SU-DHL-6 (cell line): Measurements from ENCODE around the gene IL1R2.

ENCODE experiments used
- EZH2phosphoT487 ChIP-seq: fragments of 200-600 bp; sonication (generic), shearing (Covaris generic); conservative IDR thresholded peaks from 2 replicates; pipeline ENCODE4 v1.6.1; 2018; ENCODE audit warnings: mild to moderate bottlenecking, antibody characterized with exemption, low read length, moderate library complexity, mixed read lengths
- TF ChIP-seq, protein P1 (sequence below): fragments of 200-600 bp; sonication (generic); IDR thresholded peaks from one replicate; pipeline ENCODE4 v1.5.1; 2017; ENCODE audit warnings: antibody characterized with exemption, mild to moderate bottlenecking, low read length, moderate library complexity; ENCODE audit not compliant: insufficient read depth, poor library complexity, severe bottlenecking

DNA sequence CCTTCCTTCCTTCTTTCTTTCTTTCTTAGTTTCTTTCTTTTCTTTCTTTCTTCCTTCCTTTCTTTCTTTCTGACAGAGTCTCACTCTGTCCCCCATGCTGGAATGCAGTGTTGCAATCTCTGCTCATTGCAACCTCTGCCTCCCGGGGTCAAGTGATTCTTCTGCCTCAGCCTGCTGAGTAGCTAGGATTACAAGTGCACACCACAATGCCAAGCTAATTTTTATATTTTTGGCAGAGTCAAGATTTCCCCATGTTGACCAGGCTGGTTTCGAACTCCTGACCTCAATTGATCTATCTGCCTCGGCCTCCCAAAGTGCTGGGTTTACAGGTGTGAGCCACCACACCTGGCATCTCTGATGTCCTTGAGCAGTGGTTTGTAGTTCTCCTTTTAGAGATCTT lies 48.5 kb downstream of the IL1R2 start:
- TF ChIP-seq, protein P1, sequence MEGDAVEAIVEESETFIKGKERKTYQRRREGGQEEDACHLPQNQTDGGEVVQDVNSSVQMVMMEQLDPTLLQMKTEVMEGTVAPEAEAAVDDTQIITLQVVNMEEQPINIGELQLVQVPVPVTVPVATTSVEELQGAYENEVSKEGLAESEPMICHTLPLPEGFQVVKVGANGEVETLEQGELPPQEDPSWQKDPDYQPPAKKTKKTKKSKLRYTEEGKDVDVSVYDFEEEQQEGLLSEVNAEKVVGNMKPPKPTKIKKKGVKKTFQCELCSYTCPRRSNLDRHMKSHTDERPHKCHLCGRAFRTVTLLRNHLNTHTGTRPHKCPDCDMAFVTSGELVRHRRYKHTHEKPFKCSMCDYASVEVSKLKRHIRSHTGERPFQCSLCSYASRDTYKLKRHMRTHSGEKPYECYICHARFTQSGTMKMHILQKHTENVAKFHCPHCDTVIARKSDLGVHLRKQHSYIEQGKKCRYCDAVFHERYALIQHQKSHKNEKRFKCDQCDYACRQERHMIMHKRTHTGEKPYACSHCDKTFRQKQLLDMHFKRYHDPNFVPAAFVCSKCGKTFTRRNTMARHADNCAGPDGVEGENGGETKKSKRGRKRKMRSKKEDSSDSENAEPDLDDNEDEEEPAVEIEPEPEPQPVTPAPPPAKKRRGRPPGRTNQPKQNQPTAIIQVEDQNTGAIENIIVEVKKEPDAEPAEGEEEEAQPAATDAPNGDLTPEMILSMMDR: no peak
- no peak for TF ChIP-seq EZH2phosphoT487
